ENCODE data around the gene SLC41A2. TPM values are rescaled to one million over a fixed set of nuclear protein-coding genes. Genes with fewer than 3 reads are reported as not detected.

SLC41A2 gene
- total RNA-seq, 1 experiment from 2014 or later: 3.8 TPM

GRCh38 chr12:104933128-104933527 lies 25.0 kb downstream of the SLC41A2 start:
- no peaks in the 10 kb centered on the region for H3K27me3 Mint-ChIP-seq (ENCODE audit: low read depth)
- ChIA-PET CTCF (no interaction called here), POLR2A (no interaction called here)

GRCh38 chr12:104930388-104931326 lies 27.4 kb downstream of the SLC41A2 start:
- CTCF ChIA-PET: no interaction called here
- Mint-ChIP-seq H3K36me3 (no peaks in the 10 kb centered on the region), H3K27ac (no peak overlapping the region), H3K27me3 (ENCODE audit: low read depth) (no peaks in the 10 kb centered on the region), H3K4me3 (no peak overlapping the region), H3K9me3 (no peaks in the 10 kb centered on the region), H3K4me1 (no peaks in the 10 kb centered on the region)
- DNase-seq (ENCODE audit: low spot score) (no peak), ATAC-seq (no peak)
- POLR2A ChIA-PET: no interaction called here
- TF ChIP-seq ATF1 (CRISPR knock-in tag; IDR thresholded peaks at IDR 0.05) (no peak), HMGA2 (CRISPR knock-in tag; IDR thresholded peaks at IDR 0.05) (no peak), NR2C2 (CRISPR knock-in tag; IDR thresholded peaks at IDR 0.05) (no peak), TEAD4 (CRISPR knock-in tag; IDR thresholded peaks at IDR 0.05) (no peak), NFYB (CRISPR knock-in tag; conservative IDR thresholded peaks at IDR 0.05; ENCODE audit: low read depth) (no peak), ZNF416 (CRISPR knock-in tag; IDR thresholded peaks at IDR 0.05) (no peak), ZSCAN18 (CRISPR knock-in tag; IDR thresholded peaks at IDR 0.05) (no peak), PRRX2 (CRISPR knock-in tag; IDR thresholded peaks at IDR 0.05) (no peak), ZBTB43 (CRISPR knock-in tag; IDR thresholded peaks at IDR 0.05) (no peak), SOX15 (CRISPR knock-in tag; IDR thresholded peaks at IDR 0.05) (no peak)

More at GRCh38 chr12:104933128-104933527, 25.0 kb downstream of the SLC41A2 start:
- ATAC-seq: no peak
- no peak for DNase-seq (ENCODE audit: low spot score)
- TF ChIP-seq ZNF219 (CRISPR knock-in tag; IDR thresholded peaks at IDR 0.05; ENCODE audit: borderline replicate concordance): no peak
- TF ChIP-seq NR2C2 (CRISPR knock-in tag; IDR thresholded peaks at IDR 0.05): no peak
- no peak for TF ChIP-seq IRF1 (CRISPR knock-in tag; IDR thresholded peaks at IDR 0.05)
- no peak for TF ChIP-seq ZNF232 (CRISPR knock-in tag; IDR thresholded peaks at IDR 0.05)
- no peak for TF ChIP-seq E2F5 (CRISPR knock-in tag; IDR thresholded peaks at IDR 0.05)
- TF ChIP-seq RELA (CRISPR knock-in tag; IDR thresholded peaks at IDR 0.05; ENCODE audit: borderline replicate concordance): no peak
- no peak for TF ChIP-seq ERG (CRISPR knock-in tag; IDR thresholded peaks at IDR 0.05)
- no peak for TF ChIP-seq ZNF263 (CRISPR knock-in tag; IDR thresholded peaks at IDR 0.05; ENCODE audit: low read depth)
- TF ChIP-seq SOX15 (CRISPR knock-in tag; IDR thresholded peaks at IDR 0.05): no peak
- Mint-ChIP-seq H3K4me1 (no peaks in the 10 kb centered on the region), H3K36me3 (no peaks in the 10 kb centered on the region), H3K27ac (no peak overlapping the region), H3K4me3 (no peak overlapping the region), H3K9me3 (no peaks in the 10 kb centered on the region)

- Mint-ChIP-seq H3K36me3 (no peaks in the 10 kb centered on the region), H3K4me1 (no peaks in the 10 kb centered on the region), H3K27me3 (ENCODE audit: low read depth) (no peaks in the 10 kb centered on the region), H3K9me3 (no peaks in the 10 kb centered on the region), H3K27ac (no peak overlapping the region), H3K4me3 (no peak overlapping the region)
- POLR2A ChIA-PET: no interaction called here
- TF ChIP-seq USF1 (CRISPR knock-in tag; IDR thresholded peaks at IDR 0.05) (no peak), ZNF263 (CRISPR knock-in tag; IDR thresholded peaks at IDR 0.05; ENCODE audit: low read depth) (no peak), USF2 (CRISPR knock-in tag; IDR thresholded peaks at IDR 0.05) (no peak), JUN (CRISPR knock-in tag; IDR thresholded peaks at IDR 0.05) (no peak), PRDM15 (CRISPR knock-in tag; IDR thresholded peaks at IDR 0.05) (no peak)
- no peak for DNase-seq (ENCODE audit: low spot score)
- no peak for ATAC-seq
- CTCF ChIA-PET: no interaction called here
Observed at GRCh38 chr12:104929977-104930376, 28.1 kb downstream of the SLC41A2 start.
